RWPE2 (cell line): ENCODE measurements around the gene MAPK8.

Experiments
- ATAC-seq: fragments of 200-7000 bp; cut with Tn5 transposase; 3 replicates; pipeline ENCODE4 v1.9.1; 2021; ENCODE audit warnings: low read depth
- DNase-seq: peaks from one replicate; pipeline ENCODE4 v3.0.0-alpha.2; 2020; ENCODE audit warnings: low spot score
- H3K27ac ChIP-seq: fragments of 450-650 bp; 2 replicates; pipeline ENCODE4 v1.5.1; 2017; ENCODE audit warnings: mild to moderate bottlenecking; ENCODE audit not compliant: poor library complexity, severe bottlenecking
- H3K27me3 ChIP-seq: fragments of 250-450 bp; sonication (Bioruptor Pico); 2 replicates; pipeline ENCODE4 v1.5.1; 2021; ENCODE audit warnings: mild to moderate bottlenecking, moderate library complexity; ENCODE audit not compliant: insufficient read depth, poor library complexity, severe bottlenecking
- H3K36me3 ChIP-seq: fragments of 250-450 bp; sonication (Bioruptor Pico); 2 replicates; pipeline ENCODE4 v1.5.1; 2020; ENCODE audit warnings: low read depth, mild to moderate bottlenecking, moderate library complexity
- H3K4me1 ChIP-seq: fragments of 250-450 bp; sonication (Bioruptor Pico); 2 replicates; pipeline ENCODE4 v1.5.1; 2021; ENCODE audit warnings: mild to moderate bottlenecking, moderate library complexity; ENCODE audit not compliant: insufficient read depth, poor library complexity, severe bottlenecking
- H3K4me3 ChIP-seq: fragments of 250-450 bp; sonication (Bioruptor Pico); 2 replicates; pipeline ENCODE4 v1.5.1; 2021; ENCODE audit warnings: mild to moderate bottlenecking, moderate library complexity; ENCODE audit not compliant: severe bottlenecking
- H3K9me3 ChIP-seq: fragments of 250-450 bp; sonication (Bioruptor Pico); 2 replicates; pipeline ENCODE4 v1.5.1; 2021; ENCODE audit warnings: mild to moderate bottlenecking, moderate library complexity; ENCODE audit not compliant: severe bottlenecking
- TF ChIP-seq, protein P1 (sequence below): fragments of 450-650 bp; IDR thresholded peaks from one replicate; pipeline ENCODE4 v1.5.1; 2017; ENCODE audit warnings: mild to moderate bottlenecking, moderate library complexity; ENCODE audit not compliant: poor library complexity, severe bottlenecking

Gene MAPK8

DNA sequence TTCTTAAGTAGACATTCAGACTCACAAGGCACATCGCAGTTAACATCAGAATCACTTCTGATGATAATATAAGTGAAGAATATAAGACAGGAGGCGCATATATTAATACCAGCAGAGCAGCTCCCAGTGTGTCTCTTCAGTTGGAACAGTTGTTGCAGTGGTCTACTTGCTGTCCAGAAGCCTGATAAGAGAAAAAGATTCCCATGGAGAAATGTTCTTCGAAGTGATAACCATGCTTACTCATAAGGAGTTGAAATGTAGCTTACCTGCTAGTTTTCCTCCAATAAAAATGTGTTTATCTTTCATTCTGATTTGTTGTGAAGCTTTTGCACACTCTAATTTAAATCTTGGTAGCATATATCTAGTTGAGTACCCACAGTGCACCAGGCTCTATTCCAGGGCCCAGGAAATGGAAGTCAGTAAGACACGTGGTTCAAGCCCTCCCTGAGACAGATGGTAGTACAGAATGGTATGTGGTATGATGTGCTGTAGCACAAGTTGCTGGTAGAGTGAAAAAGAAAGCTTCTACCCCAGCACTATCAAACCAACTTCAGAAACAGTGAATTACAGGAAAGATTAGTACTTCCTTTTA, 124.0 kb downstream of the MAPK8 start:
- no peaks in the 10 kb centered on the region for H3K4me1 ChIP-seq
- no peak overlapping the region for H3K27ac ChIP-seq
- peaks cover 17% of the 10 kb centered on the region for H3K36me3 ChIP-seq
- TF ChIP-seq, protein P1, sequence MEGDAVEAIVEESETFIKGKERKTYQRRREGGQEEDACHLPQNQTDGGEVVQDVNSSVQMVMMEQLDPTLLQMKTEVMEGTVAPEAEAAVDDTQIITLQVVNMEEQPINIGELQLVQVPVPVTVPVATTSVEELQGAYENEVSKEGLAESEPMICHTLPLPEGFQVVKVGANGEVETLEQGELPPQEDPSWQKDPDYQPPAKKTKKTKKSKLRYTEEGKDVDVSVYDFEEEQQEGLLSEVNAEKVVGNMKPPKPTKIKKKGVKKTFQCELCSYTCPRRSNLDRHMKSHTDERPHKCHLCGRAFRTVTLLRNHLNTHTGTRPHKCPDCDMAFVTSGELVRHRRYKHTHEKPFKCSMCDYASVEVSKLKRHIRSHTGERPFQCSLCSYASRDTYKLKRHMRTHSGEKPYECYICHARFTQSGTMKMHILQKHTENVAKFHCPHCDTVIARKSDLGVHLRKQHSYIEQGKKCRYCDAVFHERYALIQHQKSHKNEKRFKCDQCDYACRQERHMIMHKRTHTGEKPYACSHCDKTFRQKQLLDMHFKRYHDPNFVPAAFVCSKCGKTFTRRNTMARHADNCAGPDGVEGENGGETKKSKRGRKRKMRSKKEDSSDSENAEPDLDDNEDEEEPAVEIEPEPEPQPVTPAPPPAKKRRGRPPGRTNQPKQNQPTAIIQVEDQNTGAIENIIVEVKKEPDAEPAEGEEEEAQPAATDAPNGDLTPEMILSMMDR, result no peak
- H3K4me3 ChIP-seq, result no peak overlapping the region
- H3K9me3 ChIP-seq, result no peaks in the 10 kb centered on the region
- DNase-seq, result no peak
- H3K27me3 ChIP-seq, result no peaks in the 10 kb centered on the region
- ATAC-seq, result no peak

DNA sequence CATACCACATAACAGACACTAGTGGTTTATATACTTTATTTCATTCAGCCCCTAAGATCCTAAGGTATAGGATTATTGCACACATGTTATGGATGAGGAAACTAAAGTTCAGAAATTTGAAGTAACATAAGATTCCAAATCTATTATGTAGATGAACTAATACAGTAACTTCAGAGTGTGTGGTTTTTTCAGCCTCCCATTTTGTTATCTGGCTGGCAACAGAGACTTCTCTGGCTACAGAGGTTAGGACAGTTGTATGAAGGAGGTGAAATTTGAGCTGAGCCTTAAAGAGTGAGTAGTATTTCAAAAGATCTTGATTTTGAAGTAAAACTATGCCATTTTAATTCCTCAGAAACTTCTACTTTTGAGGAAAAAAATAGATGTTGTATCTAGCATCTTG, 125.4 kb downstream of the MAPK8 start:
- peaks cover 10% of the 10 kb centered on the region for H3K36me3 ChIP-seq
- no peaks in the 10 kb centered on the region for H3K27me3 ChIP-seq
- no peaks in the 10 kb centered on the region for H3K4me1 ChIP-seq
- H3K27ac ChIP-seq, result no peak overlapping the region
- H3K9me3 ChIP-seq, result no peaks in the 10 kb centered on the region
- TF ChIP-seq, protein P1, result no peak
- no peak overlapping the region for H3K4me3 ChIP-seq
- DNase-seq (no peak), ATAC-seq (no peak)

DNA sequence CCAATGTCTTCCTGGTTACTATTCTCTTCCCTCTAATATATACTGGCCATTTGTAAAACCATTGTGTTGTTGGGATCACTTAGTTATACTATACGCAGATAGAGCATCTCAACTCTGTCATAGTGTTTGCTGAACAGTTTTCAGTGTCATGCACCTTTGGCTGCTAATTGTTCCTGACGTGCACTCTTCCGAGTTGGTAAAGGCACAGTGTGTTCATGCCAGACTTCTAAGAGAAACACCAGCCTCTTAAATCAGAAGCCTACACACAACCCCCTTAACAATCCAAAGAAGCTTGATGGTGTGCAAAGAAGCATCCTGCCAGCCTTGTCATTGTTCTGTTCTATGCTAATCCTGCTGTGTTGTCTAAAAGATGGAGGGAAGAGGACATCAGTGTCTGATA, 131.1 kb downstream of the MAPK8 start:
- Histone ChIP-seq H3K27ac (no peak overlapping the region), H3K27me3 (no peaks in the 10 kb centered on the region), H3K4me3 (no peak overlapping the region), H3K36me3 (no peaks in the 10 kb centered on the region), H3K9me3 (no peaks in the 10 kb centered on the region), H3K4me1 (no peaks in the 10 kb centered on the region)
- TF ChIP-seq, protein P1, result no peak
- DNase-seq (no peak), ATAC-seq (no peak)

DNA sequence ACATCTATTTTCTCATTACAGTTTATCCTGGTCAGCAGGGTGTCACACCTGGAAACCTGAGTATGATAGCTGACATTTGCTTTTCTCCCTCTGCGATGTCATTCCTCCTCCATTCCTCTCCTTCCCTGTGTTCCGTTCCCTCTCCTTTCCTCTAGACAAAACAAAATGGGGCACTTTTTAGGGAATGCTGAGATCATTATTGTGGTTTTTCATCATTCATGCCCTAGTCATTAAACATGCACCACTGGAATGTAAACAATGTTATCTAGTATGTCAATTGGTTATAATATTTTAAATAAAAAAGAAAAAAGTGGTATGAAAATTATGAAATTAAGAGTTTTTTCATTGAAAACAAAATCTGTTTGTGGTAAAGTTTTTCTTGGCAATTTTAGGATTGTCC, 132.6 kb downstream of the MAPK8 start:
- H3K27ac ChIP-seq, result no peak overlapping the region
- no peaks in the 10 kb centered on the region for H3K9me3 ChIP-seq
- DNase-seq (no peak), ATAC-seq (peak; percentile 53; the same call in 2 of the 3 replicates)
- H3K36me3 ChIP-seq, result no peaks in the 10 kb centered on the region
- TF ChIP-seq, protein P1, result no peak
- no peaks in the 10 kb centered on the region for H3K27me3 ChIP-seq
- H3K4me3 ChIP-seq, result no peak overlapping the region
- no peaks in the 10 kb centered on the region for H3K4me1 ChIP-seq

- H3K4me3 ChIP-seq, result no peak overlapping the region
- DNase-seq (no peak), ATAC-seq (no peak)
- no peak overlapping the region for H3K27ac ChIP-seq
- H3K9me3 ChIP-seq, result no peaks in the 10 kb centered on the region
- H3K36me3 ChIP-seq, result no peaks in the 10 kb centered on the region
- TF ChIP-seq, protein P1, result no peak
- H3K27me3 ChIP-seq, result no peaks in the 10 kb centered on the region
- no peaks in the 10 kb centered on the region for H3K4me1 ChIP-seq
Observed at GRCh38 chr10:48439581-48440041, 133.1 kb downstream of the MAPK8 start.
